ENCODE measurements around the gene MAML3. TPM values are rescaled to one million over a fixed set of nuclear protein-coding genes. Genes with fewer than 3 reads are reported as not detected.

The MAML3 gene
- total RNA-seq, 4 donors from 2014 or later: 16.1 to 40.0 (median 18.1) TPM

- Histone ChIP-seq H3K27ac (no peak overlapping the region), H3K4me3 (no peak overlapping the region), H3K27me3 (no peaks in the 10 kb centered on the region), H3K4me1 (peaks cover 0 to 12% (median 0%) of the 10 kb centered on the region in 4 donors), H3K9me3 (no peaks in the 10 kb centered on the region), H3K36me3 (no peaks in the 10 kb centered on the region)
- TF ChIP-seq POLR2AphosphoS5 (IDR thresholded peaks at IDR 0.05) (no peak), POLR2A (IDR thresholded peaks at IDR 0.05) (no peak), EP300 (IDR thresholded peaks at IDR 0.05; ENCODE audit: low read depth) (no peak), CTCF (IDR thresholded peaks at IDR 0.05) (no peak)
- in situ Hi-C loops (cut with MboI; ENCODE audit: low pct_ligation_motif_present in 1 of 4, low pct_unique_long_range_greater_than_20kb in 1 of 4, low sequenced_read_pairs in 3 of 4): no loop called here
- no peak for DNase-seq
- 81 to 100% methylated on average over 2 to 6 of the region's 6 CpGs for WGBS, 2 donors (ENCODE audit: low coverage in 1 of 2)
- intact Hi-C loops (cut with DNase I; ENCODE audit: low total_unique reads): no loop called here
Measured at GRCh38 chr4:140070973-140071372, 83.0 kb downstream of the MAML3 start.

GRCh38 chr4:140070366-140070765, 83.6 kb downstream of the MAML3 start:
- Histone ChIP-seq H3K4me3 (no peak overlapping the region), H3K4me1 (peaks cover 0 to 14% (median 0%) of the 10 kb centered on the region in 4 donors), H3K9me3 (no peaks in the 10 kb centered on the region), H3K27me3 (no peaks in the 10 kb centered on the region), H3K27ac (no peak overlapping the region), H3K36me3 (no peaks in the 10 kb centered on the region)
- WGBS, 2 donors (ENCODE audit: low coverage in 1 of 2): 80 to 100% methylated on average over 1 to 2 of the region's 2 CpGs
- intact Hi-C loops (cut with DNase I; ENCODE audit: low total_unique reads) (no loop called here), in situ Hi-C loops (cut with MboI; ENCODE audit: low pct_ligation_motif_present in 1 of 4, low pct_unique_long_range_greater_than_20kb in 1 of 4, low sequenced_read_pairs in 3 of 4) (no loop called here)
- TF ChIP-seq EP300 (IDR thresholded peaks at IDR 0.05; ENCODE audit: low read depth) (no peak), POLR2A (IDR thresholded peaks at IDR 0.05) (no peak), CTCF (IDR thresholded peaks at IDR 0.05) (no peak), POLR2AphosphoS5 (IDR thresholded peaks at IDR 0.05) (no peak)
- DNase-seq: no peak

GRCh38 chr4:140069066-140069465, 84.9 kb downstream of the MAML3 start:
- in situ Hi-C loops (cut with MboI; ENCODE audit: low pct_ligation_motif_present in 1 of 4, low pct_unique_long_range_greater_than_20kb in 1 of 4, low sequenced_read_pairs in 3 of 4): no loop called here
- 85 to 94% methylated on average over 2 of the region's 2 CpGs for WGBS, 2 donors (ENCODE audit: low coverage in 1 of 2)
- H3K27ac ChIP-seq: no peak overlapping the region
- no peak overlapping the region for H3K4me3 ChIP-seq
- intact Hi-C loops (cut with DNase I; ENCODE audit: low total_unique reads): loop anchor here (5.0 kb wide), 1 partner anchor 188 kb away; no protein-coding TSS in a partner anchor
- no peak for DNase-seq
- no peaks in the 10 kb centered on the region for H3K9me3 ChIP-seq
- H3K4me1 ChIP-seq: peaks cover 0 to 14% (median 0%) of the 10 kb centered on the region in 4 donors
- no peaks in the 10 kb centered on the region for H3K36me3 ChIP-seq
- H3K27me3 ChIP-seq: no peaks in the 10 kb centered on the region
- TF ChIP-seq POLR2AphosphoS5 (IDR thresholded peaks at IDR 0.05): no peak
- TF ChIP-seq EP300 (IDR thresholded peaks at IDR 0.05; ENCODE audit: low read depth): no peak

- intact Hi-C loops (cut with DNase I; ENCODE audit: low total_unique reads): loop anchor here (5.0 kb wide), 1 partner anchor 189 kb away; no protein-coding TSS in a partner anchor
- H3K27ac ChIP-seq: no peak overlapping the region
- H3K4me1 ChIP-seq: peaks cover 0 to 14% (median 0%) of the 10 kb centered on the region in 4 donors
- H3K27me3 ChIP-seq: no peaks in the 10 kb centered on the region
- 88 to 97% methylated on average over 2 of the region's 2 CpGs for WGBS, 2 donors (ENCODE audit: low coverage in 1 of 2)
- DNase-seq: no peak
- H3K36me3 ChIP-seq: no peaks in the 10 kb centered on the region
- in situ Hi-C loops (cut with MboI; ENCODE audit: low pct_ligation_motif_present in 1 of 4, low pct_unique_long_range_greater_than_20kb in 1 of 4, low sequenced_read_pairs in 3 of 4): no loop called here
- H3K9me3 ChIP-seq: no peaks in the 10 kb centered on the region
- no peak overlapping the region for H3K4me3 ChIP-seq
- TF ChIP-seq EP300 (IDR thresholded peaks at IDR 0.05; ENCODE audit: low read depth) (no peak), POLR2AphosphoS5 (IDR thresholded peaks at IDR 0.05) (no peak), CTCF (IDR thresholded peaks at IDR 0.05) (no peak), POLR2A (IDR thresholded peaks at IDR 0.05) (no peak)
Measured at GRCh38 chr4:140068271-140068670, 85.7 kb downstream of the MAML3 start.

Measured in transverse colon (tissue), 4 donors.